GF-D8 (cell line): Measurements from ENCODE around the gene HAUS7.

Experiments used
- DNase-seq: peaks from one replicate; lab custom pipeline; 2025; lab: John Stamatoyannopoulos, UW

The HAUS7 gene

GRCh38 chrX:153435845-153436244, 34.5 kb downstream of the HAUS7 start:
- DNase-seq: no peak

GRCh38 chrX:153434801-153435200, 35.6 kb downstream of the HAUS7 start:
- no peak for DNase-seq

- no peak for DNase-seq
Measured at GRCh38 chrX:153433781-153434285, 36.5 kb downstream of the HAUS7 start.

- no peak for DNase-seq
Measured at GRCh38 chrX:153433161-153433680, 37.2 kb downstream of the HAUS7 start.

DNA sequence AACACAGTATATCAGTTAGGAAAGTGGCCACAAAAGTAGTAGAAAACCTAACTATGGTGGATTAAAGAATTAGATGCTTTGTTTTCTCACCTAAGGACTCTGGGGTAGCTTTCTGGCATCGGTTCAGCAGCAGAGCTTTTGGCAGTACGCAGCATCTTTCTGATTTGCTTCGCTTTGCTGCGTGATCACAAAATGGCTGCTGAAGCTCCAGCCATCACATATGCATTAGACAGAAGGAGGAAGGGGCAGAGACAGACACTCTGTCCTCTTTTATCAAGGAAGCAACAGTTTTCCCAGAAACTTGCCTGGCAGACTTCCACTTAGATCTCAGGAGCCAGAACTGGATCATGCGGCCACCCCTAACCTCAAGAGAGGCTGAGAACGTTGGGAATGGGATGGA, 39.6 kb downstream of the HAUS7 start:
- no peak for DNase-seq

DNA sequence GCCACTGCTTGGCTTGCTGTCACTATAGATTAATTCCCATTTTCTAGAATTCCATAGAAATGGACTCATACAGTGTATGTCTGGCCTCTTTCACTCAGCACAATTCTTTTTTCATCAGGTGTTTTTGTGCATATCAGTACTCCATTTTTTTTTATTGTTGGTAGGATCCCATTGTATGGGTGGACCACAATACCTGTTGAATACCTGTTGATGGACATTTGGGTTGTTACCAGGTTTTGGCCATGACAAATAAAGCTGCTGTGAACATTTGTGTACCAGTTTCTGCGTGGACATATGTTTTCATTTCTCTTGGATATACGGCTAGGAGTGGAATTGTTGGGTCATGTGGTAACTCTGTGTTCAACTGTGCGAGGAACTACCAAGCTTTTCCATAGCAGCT, 44.2 kb downstream of the HAUS7 start:
- DNase-seq: no peak

- no peak for DNase-seq
Measured at GRCh38 chrX:153423652-153424051, 46.7 kb downstream of the HAUS7 start.

- no peak for DNase-seq
Measured at GRCh38 chrX:153421856-153422255, 48.5 kb downstream of the HAUS7 start.

DNA sequence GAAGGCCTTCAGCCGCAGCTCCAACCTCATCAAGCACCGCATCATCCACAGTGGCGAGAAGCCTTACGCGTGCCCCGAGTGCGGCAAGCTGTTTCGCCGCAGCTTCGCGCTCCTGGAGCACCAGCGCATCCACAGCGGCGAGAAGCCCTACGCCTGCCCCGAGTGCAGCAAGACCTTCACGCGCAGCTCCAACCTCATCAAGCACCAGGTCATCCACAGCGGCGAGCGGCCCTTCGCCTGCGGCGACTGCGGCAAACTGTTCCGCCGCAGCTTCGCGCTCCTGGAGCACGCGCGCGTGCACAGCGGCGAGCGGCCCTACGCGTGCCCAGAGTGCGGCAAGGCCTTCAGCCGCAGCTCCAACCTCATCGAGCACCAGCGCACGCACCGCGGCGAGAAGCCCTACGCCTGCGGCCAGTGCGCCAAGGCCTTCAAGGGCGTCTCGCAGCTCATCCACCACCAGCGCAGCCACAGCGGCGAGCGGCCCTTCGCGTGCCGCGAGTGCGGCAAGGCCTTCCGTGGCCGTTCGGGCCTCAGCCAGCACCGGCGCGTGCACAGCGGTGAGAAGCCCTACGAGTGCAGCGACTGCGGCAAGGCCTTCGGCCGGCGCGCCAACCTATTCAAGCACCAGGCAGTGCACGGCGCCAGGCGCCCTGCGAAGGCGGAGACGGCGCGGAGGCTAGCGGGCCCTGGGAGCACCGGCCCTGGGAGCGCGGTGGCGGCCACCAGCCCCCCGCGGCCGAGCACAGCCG, 49.4 kb downstream of the HAUS7 start:
- DNase-seq: no peak

GRCh38 chrX:153417637-153418036, 52.7 kb downstream of the HAUS7 start:
- no peak for DNase-seq

- no peak for DNase-seq
Measured at GRCh38 chrX:153416781-153417450, 53.5 kb downstream of the HAUS7 start.

GRCh38 chrX:153414856-153415510, 55.4 kb downstream of the HAUS7 start:
- no peak for DNase-seq

GRCh38 chrX:153413731-153414130, 56.6 kb downstream of the HAUS7 start:
- no peak for DNase-seq

DNA sequence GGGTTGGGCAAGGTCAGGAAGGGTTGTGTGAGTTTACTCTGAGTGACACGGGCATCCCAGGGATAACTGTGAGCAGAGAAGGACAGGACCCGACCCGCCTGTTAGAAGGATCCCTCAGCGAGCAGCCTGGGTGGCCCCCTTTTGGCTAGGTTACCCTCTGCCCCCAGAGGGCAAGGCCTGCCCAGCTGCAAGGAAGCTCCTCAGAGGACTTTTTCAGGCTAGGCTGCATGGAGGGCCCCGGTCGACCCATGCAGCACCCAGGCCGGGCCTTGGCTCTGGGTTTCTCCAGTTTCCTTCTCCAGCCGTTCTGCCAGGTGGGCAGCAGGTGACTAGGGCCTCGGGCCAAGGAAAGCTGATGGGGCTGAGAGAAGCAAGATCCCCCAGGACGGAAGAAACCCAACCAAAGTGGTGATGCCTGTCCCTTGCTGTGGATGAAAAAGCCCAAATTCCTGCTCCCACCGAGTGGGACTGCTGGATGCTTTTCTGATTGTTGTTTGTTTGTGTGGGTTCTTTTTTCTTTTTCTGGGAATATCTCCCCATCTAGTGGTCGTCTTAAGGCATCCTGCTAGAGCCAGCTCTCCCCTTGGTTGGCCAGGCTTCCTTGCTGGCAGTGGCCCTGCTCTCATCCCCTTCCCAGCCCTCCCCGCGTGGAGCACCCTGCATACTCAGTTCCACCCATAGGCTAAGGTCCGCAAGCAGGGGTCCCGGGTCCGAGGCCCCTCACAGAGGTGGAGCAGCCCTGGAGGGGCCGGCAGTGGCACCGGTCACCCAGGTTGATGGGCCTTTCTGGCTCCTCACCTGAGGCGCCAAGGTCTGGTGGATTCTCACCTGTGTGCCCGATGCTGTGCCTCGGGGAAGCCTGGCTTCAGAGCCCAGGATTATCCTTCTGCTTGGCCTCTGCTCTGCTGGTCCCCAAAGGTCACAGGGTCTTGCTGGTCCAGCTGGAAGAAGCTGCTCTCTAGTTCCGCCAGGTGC, 57.3 kb downstream of the HAUS7 start:
- no peak for DNase-seq

GRCh38 chrX:153411988-153412574, 58.3 kb downstream of the HAUS7 start:
- DNase-seq: no peak

- DNase-seq: no peak
Measured at GRCh38 chrX:153411255-153411987, 59.0 kb downstream of the HAUS7 start, which contains the start of gene ZFP92. Gene ZFP92 (plus strand): TSS chrX:153411472. CDS start chrX:153418323, 6,851 bp downstream.

- DNase-seq: no peak
Measured at GRCh38 chrX:153410888-153411254, 59.5 kb downstream of the HAUS7 start.

DNA sequence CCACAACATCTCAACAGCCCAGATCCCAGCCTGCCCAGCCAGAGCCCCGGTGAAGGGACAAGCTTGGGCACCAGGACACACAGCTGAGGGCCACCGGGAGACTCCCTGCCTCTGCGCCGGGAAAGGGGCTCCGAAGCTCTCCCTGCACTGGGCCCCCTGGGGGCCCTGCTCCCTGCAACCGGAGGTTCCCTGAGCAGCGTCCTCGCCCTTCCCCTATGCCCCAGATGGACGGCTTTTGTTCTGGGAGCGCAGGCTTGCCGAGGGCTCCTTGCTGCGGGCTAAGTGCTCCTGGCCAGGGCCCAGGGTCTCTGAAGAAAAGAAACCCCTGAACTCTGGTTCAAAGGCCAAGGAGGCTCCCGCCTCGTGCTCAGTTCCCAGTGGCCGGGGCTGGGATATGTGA, 60.0 kb downstream of the HAUS7 start:
- no peak for DNase-seq

GRCh38 chrX:153409414-153410101, 60.8 kb downstream of the HAUS7 start:
- DNase-seq: no peak

DNA sequence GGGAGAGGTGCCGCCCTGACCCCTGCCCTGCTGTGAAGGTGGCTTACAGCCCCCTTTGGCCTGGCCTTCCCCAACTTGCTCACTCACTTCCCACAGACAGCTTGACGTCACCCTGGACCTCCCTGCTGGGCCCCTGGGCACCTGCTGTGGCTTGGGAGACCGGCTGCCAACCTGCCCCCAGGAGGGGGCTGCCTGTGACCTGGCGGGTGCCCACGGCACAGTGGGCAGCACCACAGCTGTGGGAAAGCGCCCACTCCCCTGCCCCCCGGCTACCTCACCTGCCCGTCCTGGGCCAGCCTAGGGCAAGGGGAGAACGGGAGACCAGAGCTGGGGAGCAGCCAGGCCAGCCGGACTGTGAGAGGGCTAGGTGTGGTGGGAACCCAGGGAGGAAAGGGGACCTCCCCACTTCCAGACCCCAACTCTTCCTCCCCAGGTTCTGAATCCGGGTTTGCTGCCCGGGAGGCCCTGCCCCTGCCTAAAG, 61.5 kb downstream of the HAUS7 start:
- DNase-seq: no peak
